ENCODE measurements around the gene NSG2. TPM values are rescaled to one million over a fixed set of nuclear protein-coding genes. Genes with fewer than 3 reads are reported as not detected.
"Not testable (repeated sequence)": the region's sequence is repeated elsewhere in the genome, so short reads cannot be mapped to it uniquely, and the experiment has no call there.

NSG2 gene
- total and polyA plus RNA-seq, 4 donors: 105 to 460 (median 404) TPM

- Histone ChIP-seq H3K9me3 (ENCODE audit: control insufficient read depth, insufficient read depth, low read length) (no peaks in the 10 kb centered on the region), H3K4me1 (ENCODE audit: control insufficient read depth, insufficient read depth, low read length) (peaks cover 10% of the 10 kb centered on the region), H3K27ac (ENCODE audit: low read depth, low read length) (no peak overlapping the region), H3K27me3 (ENCODE audit: control insufficient read depth, insufficient read depth, low read length) (no peaks in the 10 kb centered on the region), H3K4me3 (ENCODE audit: low read depth, low read length) (no peak overlapping the region), H3K36me3 (ENCODE audit: control insufficient read depth, insufficient read depth, low read length) (no peaks in the 10 kb centered on the region)
- no peak for DNase-seq (ENCODE audit: low read depth in 4 of 6, low spot score in 6 of 6)
- WGBS (ENCODE audit: insufficient coverage): 48% methylated on average over 4 of the region's 5 CpGs
Measured at GRCh38 chr5:174140452-174141020, 95.0 kb downstream of the NSG2 start.

- Histone ChIP-seq H3K9me3 (ENCODE audit: control insufficient read depth, insufficient read depth, low read length) (no peaks in the 10 kb centered on the region), H3K36me3 (ENCODE audit: control insufficient read depth, insufficient read depth, low read length) (no peaks in the 10 kb centered on the region), H3K4me1 (ENCODE audit: control insufficient read depth, insufficient read depth, low read length) (peaks cover 18% of the 10 kb centered on the region), H3K27ac (ENCODE audit: low read depth, low read length) (no peak overlapping the region), H3K27me3 (ENCODE audit: control insufficient read depth, insufficient read depth, low read length) (no peaks in the 10 kb centered on the region), H3K4me3 (ENCODE audit: low read depth, low read length) (no peak overlapping the region)
- WGBS (ENCODE audit: insufficient coverage): 86% methylated on average over 2 of the region's 6 CpGs
- DNase-seq (ENCODE audit: low read depth in 4 of 6, low spot score in 6 of 6): no peak
Measured at GRCh38 chr5:174141398-174141797, 95.9 kb downstream of the NSG2 start.

GRCh38 chr5:174145091-174145490 is 99.6 kb downstream of the NSG2 start:
- Histone ChIP-seq H3K9me3 (ENCODE audit: control insufficient read depth, insufficient read depth, low read length) (no peaks in the 10 kb centered on the region), H3K27me3 (ENCODE audit: control insufficient read depth, insufficient read depth, low read length) (no peaks in the 10 kb centered on the region), H3K36me3 (ENCODE audit: control insufficient read depth, insufficient read depth, low read length) (no peaks in the 10 kb centered on the region), H3K4me1 (ENCODE audit: control insufficient read depth, insufficient read depth, low read length) (peaks cover 24% of the 10 kb centered on the region), H3K27ac (ENCODE audit: low read depth, low read length) (peak overlapping the region; percentile 58), H3K4me3 (ENCODE audit: low read depth, low read length) (no peak overlapping the region)
- DNase-seq (ENCODE audit: low read depth in 4 of 6, low spot score in 6 of 6): no peak
- WGBS (ENCODE audit: insufficient coverage): 81% methylated on average over 2 of the region's 2 CpGs

- no peaks in the 10 kb centered on the region for H3K9me3 ChIP-seq (ENCODE audit: control insufficient read depth, insufficient read depth, low read length)
- no peaks in the 10 kb centered on the region for H3K27me3 ChIP-seq (ENCODE audit: control insufficient read depth, insufficient read depth, low read length)
- WGBS (ENCODE audit: insufficient coverage): 25% methylated on average over 3 of the region's 5 CpGs
- peak; percentile 73 to 99 (median 88) for DNase-seq (ENCODE audit: low read depth in 4 of 6, low spot score in 6 of 6)
- H3K4me1 ChIP-seq (ENCODE audit: control insufficient read depth, insufficient read depth, low read length): peaks cover 31% of the 10 kb centered on the region
- peak overlapping the region; percentile 58 for H3K27ac ChIP-seq (ENCODE audit: low read depth, low read length)
- H3K36me3 ChIP-seq (ENCODE audit: control insufficient read depth, insufficient read depth, low read length): no peaks in the 10 kb centered on the region
- H3K4me3 ChIP-seq (ENCODE audit: low read depth, low read length): no peak overlapping the region
Measured at GRCh38 chr5:174145821-174146220, 100.3 kb downstream of the NSG2 start.

GRCh38 chr5:174146556-174146955 is 101.0 kb downstream of the NSG2 start:
- no peaks in the 10 kb centered on the region for H3K36me3 ChIP-seq (ENCODE audit: control insufficient read depth, insufficient read depth, low read length)
- no peak overlapping the region for H3K4me3 ChIP-seq (ENCODE audit: low read depth, low read length)
- H3K4me1 ChIP-seq (ENCODE audit: control insufficient read depth, insufficient read depth, low read length): peaks cover 32% of the 10 kb centered on the region
- WGBS (ENCODE audit: insufficient coverage): 68% methylated on average over 2 of the region's 6 CpGs
- DNase-seq (ENCODE audit: low read depth in 4 of 6, low spot score in 6 of 6): no peak
- no peaks in the 10 kb centered on the region for H3K9me3 ChIP-seq (ENCODE audit: control insufficient read depth, insufficient read depth, low read length)
- peak overlapping the region; percentile 26 for H3K27ac ChIP-seq (ENCODE audit: low read depth, low read length)
- H3K27me3 ChIP-seq (ENCODE audit: control insufficient read depth, insufficient read depth, low read length): no peaks in the 10 kb centered on the region

- not testable (repeated sequence) for H3K36me3 ChIP-seq (ENCODE audit: control insufficient read depth, insufficient read depth, low read length); H3K27me3 ChIP-seq (ENCODE audit: control insufficient read depth, insufficient read depth, low read length); H3K27ac ChIP-seq (ENCODE audit: low read depth, low read length); H3K9me3 ChIP-seq (ENCODE audit: control insufficient read depth, insufficient read depth, low read length); H3K4me3 ChIP-seq (ENCODE audit: low read depth, low read length); DNase-seq (ENCODE audit: low read depth in 4 of 6, low spot score in 6 of 6)
- WGBS (ENCODE audit: insufficient coverage): 90% methylated on average over 1 of the region's 1 CpG
- peaks cover 32% of the 10 kb centered on the region for H3K4me1 ChIP-seq (ENCODE audit: control insufficient read depth, insufficient read depth, low read length)
Measured at GRCh38 chr5:174147012-174147411, 101.5 kb downstream of the NSG2 start.

GRCh38 chr5:174147551-174147950 is 102.0 kb downstream of the NSG2 start:
- no peaks in the 10 kb centered on the region for H3K27me3 ChIP-seq (ENCODE audit: control insufficient read depth, insufficient read depth, low read length)
- no peak for DNase-seq (ENCODE audit: low read depth in 4 of 6, low spot score in 6 of 6)
- H3K4me3 ChIP-seq (ENCODE audit: low read depth, low read length): no peak overlapping the region
- peaks cover 32% of the 10 kb centered on the region for H3K4me1 ChIP-seq (ENCODE audit: control insufficient read depth, insufficient read depth, low read length)
- H3K36me3 ChIP-seq (ENCODE audit: control insufficient read depth, insufficient read depth, low read length): no peaks in the 10 kb centered on the region
- no peaks in the 10 kb centered on the region for H3K9me3 ChIP-seq (ENCODE audit: control insufficient read depth, insufficient read depth, low read length)
- 93% methylated on average over 2 of the region's 2 CpGs for WGBS (ENCODE audit: insufficient coverage)
- no peak overlapping the region for H3K27ac ChIP-seq (ENCODE audit: low read depth, low read length)

GRCh38 chr5:174148721-174149120 is 103.2 kb downstream of the NSG2 start:
- peaks cover 32% of the 10 kb centered on the region for H3K4me1 ChIP-seq (ENCODE audit: control insufficient read depth, insufficient read depth, low read length)
- H3K27ac ChIP-seq (ENCODE audit: low read depth, low read length): no peak overlapping the region
- no peaks in the 10 kb centered on the region for H3K27me3 ChIP-seq (ENCODE audit: control insufficient read depth, insufficient read depth, low read length)
- no peaks in the 10 kb centered on the region for H3K36me3 ChIP-seq (ENCODE audit: control insufficient read depth, insufficient read depth, low read length)
- H3K4me3 ChIP-seq (ENCODE audit: low read depth, low read length): no peak overlapping the region
- H3K9me3 ChIP-seq (ENCODE audit: control insufficient read depth, insufficient read depth, low read length): no peaks in the 10 kb centered on the region
- WGBS (ENCODE audit: insufficient coverage): 79% methylated on average over 2 of the region's 2 CpGs
- peak in 2 of 6 donors; percentile 40 to 81 for DNase-seq (ENCODE audit: low read depth in 4 of 6, low spot score in 6 of 6)

- DNase-seq (ENCODE audit: low read depth in 4 of 6, low spot score in 6 of 6): no peak
- Histone ChIP-seq H3K27me3 (ENCODE audit: control insufficient read depth, insufficient read depth, low read length) (no peaks in the 10 kb centered on the region), H3K27ac (ENCODE audit: low read depth, low read length) (no peak overlapping the region), H3K4me3 (ENCODE audit: low read depth, low read length) (no peak overlapping the region), H3K36me3 (ENCODE audit: control insufficient read depth, insufficient read depth, low read length) (no peaks in the 10 kb centered on the region), H3K4me1 (ENCODE audit: control insufficient read depth, insufficient read depth, low read length) (peaks cover 32% of the 10 kb centered on the region), H3K9me3 (ENCODE audit: control insufficient read depth, insufficient read depth, low read length) (no peaks in the 10 kb centered on the region)
- 82% methylated on average over 3 of the region's 3 CpGs for WGBS (ENCODE audit: insufficient coverage)
Measured at GRCh38 chr5:174149426-174149825, 103.9 kb downstream of the NSG2 start.

GRCh38 chr5:174149989-174150388 is 104.5 kb downstream of the NSG2 start:
- Histone ChIP-seq H3K27me3 (ENCODE audit: control insufficient read depth, insufficient read depth, low read length) (no peaks in the 10 kb centered on the region), H3K27ac (ENCODE audit: low read depth, low read length) (no peak overlapping the region), H3K36me3 (ENCODE audit: control insufficient read depth, insufficient read depth, low read length) (no peaks in the 10 kb centered on the region), H3K9me3 (ENCODE audit: control insufficient read depth, insufficient read depth, low read length) (peaks cover 3% of the 10 kb centered on the region), H3K4me3 (ENCODE audit: low read depth, low read length) (no peak overlapping the region), H3K4me1 (ENCODE audit: control insufficient read depth, insufficient read depth, low read length) (peaks cover 31% of the 10 kb centered on the region)
- peak in 1 of 6 donors; percentile 53 for DNase-seq (ENCODE audit: low read depth in 4 of 6, low spot score in 6 of 6)
- 80% methylated on average over 6 of the region's 6 CpGs for WGBS (ENCODE audit: insufficient coverage)

All from spinal cord (tissue), 10 donors.